Stimulated activated CD4-positive, alpha-beta T cell treated with anti-CD3 and anti-CD28 coated beads, Interleukin-4, amount 100 ng/mL, for 48 hours (primary cell): ENCODE data around the gene LMF1.

ENCODE experiments used
- DNase-seq, 2 donors: peaks; one replicate each; pipeline ENCODE4 v3.0.0-alpha.2; 2020; ENCODE audit warnings: low read depth in 2 of 2

Gene LMF1

DNA sequence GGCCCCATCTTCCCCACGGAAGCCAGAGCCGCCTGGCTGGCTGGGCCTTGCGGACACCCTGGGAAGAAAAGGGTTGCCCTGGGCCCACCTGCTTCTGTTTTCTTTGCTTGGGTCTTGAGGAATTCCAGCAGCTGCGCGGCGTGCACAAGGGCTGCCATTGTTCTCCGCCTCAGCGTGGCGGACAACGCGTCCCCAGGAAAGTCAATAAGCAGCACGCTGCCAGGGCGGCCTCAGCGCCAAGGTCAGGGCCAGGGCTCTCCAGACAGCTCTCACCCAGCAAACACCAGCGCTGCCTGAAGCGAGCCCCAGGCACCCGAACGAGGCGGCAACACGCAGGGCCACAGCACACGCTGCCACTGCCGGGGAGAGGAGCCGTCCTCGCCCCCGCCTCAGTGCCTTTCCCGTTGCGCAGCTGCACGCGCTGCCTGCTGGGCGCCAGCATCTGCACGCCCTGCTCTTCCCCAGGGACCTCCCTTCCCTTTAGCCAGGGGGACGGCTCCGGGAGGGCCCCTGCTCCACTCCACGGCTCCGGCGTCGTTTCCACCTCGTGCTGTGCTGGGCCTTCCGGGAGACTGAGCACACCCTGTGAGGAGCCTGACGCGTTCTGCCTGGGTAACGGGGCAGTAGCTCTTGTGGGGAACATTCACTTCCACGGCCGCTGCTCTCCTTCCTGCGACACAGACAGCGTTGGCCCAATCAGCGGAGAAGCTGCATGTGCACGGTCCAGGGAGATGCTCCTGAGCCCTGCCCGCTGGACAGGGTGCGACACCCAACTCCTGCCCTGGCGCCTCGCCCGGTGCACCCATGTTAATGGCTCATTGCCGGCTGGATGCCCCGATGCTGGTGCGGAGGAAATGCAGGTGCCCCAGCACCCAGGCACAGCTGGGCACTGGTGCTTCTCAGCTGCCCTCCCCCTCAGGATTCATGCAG is 57.8 kb downstream of the LMF1 start:
- DNase-seq: no peak

DNA sequence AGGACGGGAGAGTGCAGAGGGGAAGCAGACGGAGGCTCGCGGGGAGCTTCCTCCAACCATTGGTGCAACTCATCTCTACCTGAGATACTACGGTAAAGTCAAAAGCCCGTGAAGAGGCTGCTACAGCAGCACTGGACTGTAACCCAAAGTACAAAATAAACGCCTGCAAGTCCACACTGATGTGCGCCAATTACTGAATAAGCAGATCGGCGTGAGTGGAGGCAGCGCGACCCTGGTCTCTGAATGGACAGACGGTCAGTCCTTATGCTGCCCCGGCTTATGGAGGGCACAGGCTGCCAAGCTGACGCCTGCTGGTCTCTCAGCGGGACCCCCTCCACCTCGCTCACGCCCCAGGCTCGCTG is 58.5 kb downstream of the LMF1 start:
- no peak for DNase-seq

DNA sequence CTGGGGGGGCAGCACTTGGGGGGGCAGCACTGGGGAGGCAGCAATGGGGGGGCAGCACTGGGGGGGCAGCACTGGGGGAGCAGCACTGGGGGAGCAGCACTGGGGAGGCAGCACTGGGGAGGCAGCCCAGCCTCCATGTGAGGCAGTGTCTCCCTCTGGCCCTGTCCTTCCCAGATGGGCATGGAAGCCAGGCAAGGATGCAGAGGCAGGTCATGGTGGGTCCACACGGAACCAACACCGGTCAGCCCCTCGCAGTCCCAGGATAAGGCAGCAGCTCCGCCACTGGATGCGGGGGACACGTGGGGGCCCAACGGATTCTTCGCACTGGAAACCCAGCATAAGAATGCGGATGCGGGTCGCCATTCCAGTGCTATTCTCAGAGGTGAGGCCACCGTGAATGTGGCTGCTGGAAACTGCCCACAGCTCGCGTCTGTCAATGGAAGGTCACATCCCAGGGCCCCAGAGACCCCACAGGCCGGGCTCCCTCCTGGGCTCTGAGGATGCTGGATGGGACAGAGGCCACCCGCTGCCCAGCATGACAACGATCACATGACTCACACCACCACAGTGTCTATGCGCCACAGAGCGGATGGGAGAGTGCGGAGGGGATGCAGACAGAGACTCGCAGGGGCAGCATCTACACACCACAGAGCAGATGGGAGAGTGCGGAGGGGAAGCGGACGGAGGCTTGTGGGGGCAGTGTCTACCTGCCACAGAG is 59.0 kb downstream of the LMF1 start:
- no peak for DNase-seq

DNA sequence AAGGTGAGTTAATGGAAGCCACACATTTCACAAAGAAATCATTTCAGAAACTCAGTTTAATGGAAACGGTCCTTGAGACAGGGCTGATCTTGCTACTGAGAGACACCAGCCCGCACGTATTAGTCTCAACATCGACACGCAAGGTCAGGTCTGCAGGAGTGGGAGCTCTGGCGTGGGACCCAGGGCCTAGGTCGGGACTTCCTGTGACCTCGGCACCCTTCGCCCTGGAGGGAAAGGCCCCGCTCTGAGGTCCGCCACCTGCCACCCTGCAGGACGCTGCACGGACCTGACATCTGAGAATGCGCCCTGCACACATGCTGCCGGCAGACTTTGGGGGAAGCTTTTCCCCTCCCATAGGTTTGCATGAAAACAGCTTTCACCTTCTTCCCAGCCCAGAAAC is 59.7 kb downstream of the LMF1 start:
- DNase-seq: no peak

DNA sequence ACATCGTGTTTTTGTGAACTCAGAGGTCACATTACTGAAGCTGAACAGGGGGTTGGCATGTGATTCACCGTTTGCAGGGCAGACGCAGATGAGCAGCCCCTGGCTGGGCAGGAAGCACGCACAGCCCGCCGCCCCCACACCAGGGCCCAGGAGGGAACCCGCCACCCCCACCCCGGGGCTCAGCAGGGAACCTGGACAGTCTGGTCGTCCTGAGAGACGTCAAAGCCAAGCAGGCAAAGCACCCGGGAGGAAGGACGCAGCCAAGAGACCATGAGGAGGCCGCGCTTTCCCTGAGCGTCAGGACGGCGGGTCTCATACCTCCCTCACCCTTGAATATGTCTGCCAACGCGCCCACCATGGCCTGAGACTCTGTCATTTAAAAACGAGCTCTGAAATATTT is 60.6 kb downstream of the LMF1 start:
- no peak for DNase-seq

DNA sequence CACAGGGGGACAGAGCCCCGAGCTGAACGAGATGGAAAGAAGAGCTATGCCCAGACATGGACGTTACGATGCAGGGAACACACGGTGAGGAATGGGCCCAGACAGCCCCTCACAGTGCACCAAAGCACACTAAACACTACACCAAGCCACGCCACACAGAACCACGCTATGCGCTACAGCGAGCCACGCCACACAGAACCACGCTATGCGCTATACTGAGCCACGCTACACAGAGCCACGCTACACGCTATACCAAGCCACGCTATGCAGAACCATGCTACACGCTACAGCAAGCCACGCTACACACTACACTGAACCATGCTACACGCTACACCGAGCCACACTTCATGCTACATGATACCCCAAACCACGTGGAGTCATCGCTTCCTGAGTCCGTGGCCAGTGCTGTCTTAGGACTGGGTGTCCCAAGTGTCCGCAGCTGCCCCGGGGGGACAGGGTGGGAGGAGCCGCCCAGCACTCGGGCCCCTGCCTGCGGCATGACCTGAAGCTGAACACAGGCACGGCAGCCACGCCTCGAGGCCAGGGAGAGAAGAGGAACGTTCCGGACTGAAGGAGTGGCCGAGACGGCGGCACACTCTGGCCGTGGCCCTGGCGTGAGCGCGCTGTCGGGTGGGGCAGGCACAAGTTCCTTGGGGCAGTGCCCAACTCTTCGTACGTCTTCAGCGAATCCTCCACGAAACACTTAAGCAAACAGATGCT is 61.3 kb downstream of the LMF1 start:
- DNase-seq: no peak

DNA sequence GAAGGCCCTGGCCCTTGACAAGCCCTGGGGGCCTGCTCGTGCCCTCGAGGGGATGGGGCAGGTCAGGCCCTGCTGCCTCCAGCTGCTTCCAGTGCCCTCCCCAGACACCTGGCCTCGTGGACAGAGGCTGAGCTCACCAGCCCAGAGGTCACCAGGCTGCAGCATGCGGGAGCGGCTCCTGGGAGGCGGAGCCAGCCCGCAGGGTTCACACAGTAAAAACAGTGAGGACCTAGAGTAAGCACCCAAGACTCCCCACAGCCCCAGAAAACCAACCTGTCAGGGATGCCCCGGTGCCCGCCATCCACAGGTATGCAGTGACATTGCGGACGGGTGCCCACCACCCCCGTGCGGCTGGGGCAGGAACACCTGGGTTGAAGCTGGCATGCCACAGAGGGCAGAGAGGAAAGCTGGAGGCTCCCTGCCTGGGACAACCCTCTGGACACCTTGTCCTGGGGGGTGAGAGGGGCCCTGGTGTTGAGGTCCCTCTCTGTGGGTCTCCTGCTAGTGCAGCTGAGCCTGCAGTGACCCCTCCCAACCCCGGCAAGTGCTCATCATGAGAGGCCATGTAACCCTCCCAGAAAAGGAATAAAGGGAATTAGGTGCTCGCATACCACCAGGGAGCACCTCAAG is 62.1 kb downstream of the LMF1 start:
- no peak for DNase-seq

DNA sequence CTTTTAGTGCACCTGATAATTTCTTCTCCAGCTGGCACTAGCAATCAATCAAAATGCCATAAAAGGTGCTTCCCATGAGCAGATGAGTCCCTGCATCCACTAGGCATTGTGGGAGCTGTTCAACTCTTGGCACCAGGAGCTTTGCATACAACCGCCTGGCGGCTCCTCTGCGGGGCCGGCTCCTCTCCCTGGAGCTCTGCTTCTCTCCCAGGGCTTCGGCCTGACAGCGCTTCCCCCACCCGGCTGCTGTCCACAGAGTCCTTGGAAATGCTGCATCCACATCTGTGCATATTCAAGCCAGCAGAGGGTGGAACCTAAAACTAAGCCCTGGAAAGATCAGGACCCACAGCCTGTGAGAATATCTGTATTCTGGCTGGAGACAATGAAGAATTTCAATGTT is 62.9 kb downstream of the LMF1 start:
- no peak for DNase-seq

DNA sequence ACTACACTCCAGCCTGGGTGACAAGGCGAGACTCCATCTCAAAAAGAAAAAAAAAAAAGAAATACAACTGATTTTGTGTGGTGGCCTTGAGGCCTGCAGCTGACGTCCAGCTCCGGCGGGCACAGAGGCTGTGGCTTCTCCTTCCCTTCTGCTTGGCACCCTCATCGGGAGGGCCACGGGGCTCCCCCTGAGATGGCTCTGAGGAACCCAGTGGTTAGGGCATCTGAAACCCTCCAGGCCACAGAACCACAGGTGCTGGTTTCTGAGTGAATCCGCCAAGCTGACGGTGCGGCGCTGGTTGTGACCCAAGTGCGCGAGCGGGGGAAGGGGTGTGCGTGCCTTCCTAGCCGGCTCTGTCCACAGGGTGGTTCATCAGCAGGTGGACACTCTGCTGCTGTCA is 63.4 kb downstream of the LMF1 start:
- DNase-seq: no peak

DNA sequence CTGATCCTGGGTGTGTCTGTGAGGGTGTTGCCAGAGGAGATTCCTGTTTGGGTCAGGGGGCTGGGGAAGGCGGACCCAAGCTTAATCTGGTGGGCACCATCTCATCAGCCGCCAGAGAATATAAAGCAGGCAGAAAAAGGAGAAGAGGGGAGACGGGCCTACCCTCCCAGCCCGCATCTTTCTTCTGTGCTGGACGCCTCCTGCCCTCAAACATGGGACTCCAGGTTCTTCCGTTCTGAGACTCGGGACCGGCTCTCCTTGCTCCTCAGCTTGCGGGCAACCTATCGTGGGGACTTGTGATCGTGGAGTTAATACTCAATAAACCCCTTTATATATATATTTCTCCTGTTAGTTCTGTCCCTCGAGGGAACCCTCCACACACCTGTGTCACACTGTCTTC is 64.5 kb downstream of the LMF1 start:
- no peak for DNase-seq

DNA sequence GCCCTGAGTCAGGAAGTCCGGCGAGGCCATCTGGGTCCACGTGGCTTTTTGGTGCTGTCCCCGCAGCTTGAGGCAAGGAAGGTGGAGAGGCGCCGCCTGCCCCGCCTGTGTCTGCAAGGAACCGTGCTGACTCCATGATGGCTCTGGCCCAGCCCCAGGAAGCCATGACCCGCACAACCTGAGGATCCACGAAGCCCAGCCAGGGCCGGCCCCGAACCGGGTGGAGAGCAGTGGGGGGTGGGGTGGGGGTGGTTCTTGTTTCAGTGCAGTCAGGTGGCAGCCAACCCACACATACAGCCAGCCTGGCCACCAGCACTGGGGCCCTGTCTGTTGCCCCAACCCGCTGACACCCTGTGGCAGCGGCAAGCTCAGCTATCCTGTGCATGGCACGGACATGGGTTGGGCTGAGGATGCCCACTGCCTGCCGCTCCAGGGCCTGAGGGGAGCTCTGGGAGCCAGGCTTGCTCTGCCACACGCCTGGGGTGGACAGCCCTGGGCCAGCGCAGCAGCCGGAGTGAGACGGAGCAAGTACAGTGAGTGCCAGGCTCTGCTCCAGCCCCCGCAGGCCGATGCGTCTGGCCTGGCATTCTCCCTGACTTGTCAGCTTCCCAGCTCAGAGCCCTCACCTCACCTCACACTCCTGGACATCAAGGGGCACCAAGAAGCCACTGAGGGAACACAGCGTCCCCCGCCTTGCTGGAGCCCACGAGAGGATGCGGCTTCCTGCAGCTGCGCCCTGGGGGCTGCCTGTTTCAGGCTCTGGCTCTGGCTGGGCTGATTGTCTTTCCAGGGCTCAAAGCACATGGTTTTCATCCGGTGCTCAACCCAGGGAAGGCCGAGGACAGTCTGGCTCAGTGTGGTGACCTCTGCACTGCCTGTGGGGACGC is 68.8 kb downstream of the LMF1 start:
- DNase-seq: no peak

DNA sequence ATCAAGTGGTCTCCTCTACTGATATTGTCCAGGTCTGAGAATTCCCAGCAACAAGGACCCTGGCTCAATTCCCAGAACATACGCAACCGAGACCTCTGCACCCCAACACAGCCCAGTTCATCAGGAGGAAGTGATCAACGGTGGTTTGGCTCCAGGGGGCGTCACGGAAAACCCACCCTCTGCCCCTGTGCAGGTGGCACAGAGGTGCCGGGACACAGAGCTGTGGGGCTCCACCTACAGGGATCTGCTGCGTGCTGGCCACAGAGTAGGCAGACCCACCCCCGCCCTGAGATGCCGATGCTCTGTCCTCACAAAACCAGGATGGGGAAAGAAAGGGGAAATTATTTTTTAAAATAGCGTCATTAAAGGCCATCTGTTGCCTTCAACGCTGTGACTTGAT is 69.6 kb downstream of the LMF1 start:
- DNase-seq: no peak

DNA sequence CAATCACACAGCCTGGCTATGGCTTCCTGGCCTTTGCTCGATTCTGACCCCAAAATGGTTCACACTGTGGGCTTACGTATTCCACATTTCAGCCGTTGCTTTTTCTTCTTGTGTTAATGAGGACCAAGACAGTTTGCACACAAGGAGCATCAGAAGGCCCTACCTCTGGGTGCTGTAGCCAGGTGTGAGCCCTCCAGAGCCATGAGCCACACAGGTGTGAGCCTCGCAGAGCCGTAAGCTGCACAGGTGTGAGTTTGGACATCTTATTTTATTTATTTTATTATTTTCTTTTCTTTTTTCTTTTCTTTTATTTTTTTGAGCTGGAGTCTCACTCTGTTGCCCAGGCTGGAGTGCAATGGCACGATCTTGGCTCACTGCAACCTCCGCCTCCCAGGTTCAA is 70.6 kb downstream of the LMF1 start:
- no peak for DNase-seq

DNA sequence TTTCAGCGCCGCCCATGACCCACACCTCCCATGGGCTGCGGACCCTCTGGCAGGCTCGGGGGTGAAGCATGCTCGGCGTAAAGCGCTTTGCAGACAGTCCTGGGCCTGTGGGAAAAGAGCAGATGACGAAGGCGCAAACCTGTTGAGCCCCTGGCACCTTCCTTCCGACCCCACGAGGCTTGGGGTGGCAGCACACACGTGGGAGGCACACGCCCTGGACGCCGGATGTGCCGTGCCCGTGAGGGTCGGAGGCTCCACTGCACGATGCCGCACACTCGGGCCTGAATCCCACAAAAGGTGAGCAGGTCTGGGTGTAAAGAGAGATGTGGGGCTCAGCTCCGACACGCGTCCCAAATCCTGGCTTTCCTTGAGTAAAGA is 71.1 kb downstream of the LMF1 start:
- no peak for DNase-seq

DNA sequence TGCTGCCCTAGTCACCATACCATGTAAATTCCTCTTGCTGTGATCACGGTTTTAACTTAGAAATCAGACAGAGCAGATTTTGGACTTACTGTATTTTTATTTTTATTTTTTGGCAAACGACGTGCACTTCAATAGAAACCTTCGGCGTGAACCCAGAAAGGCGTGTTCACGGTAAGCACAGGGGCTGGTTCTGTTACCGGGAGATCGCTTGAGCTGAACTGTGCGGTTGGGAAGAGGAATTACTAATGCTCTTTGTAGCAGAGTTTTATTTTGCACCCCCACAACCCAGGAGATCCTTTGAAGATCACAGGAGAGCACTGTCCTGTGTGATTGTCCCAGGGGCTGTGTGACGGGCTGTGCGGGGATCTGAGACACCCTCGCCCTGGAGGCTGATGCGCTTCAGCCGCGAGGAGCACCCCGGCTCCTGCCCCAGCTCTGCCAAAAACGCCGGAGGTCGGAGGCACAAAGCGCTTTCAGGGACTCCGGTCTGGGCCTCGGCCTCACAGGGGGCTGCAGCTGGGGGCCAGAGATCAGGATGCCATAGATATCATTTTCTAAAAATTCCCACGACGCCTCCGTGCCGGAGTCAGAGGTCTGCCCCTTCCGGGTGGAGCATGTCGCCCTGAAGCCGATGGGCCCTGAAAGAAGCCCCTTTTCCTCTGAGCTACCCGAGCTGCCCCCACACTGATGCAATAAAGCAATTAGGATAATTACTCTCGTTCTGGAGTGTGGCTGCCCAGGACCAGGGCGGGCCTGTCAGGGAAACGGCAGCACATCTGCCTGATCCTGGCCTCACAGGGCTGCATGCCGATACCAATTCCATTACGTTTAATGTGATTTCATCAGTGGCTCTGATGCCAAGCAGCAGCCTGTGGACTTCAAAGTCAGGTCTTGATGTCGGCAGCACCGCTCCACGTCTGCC is 71.8 kb downstream of the LMF1 start:
- DNase-seq: no peak

DNA sequence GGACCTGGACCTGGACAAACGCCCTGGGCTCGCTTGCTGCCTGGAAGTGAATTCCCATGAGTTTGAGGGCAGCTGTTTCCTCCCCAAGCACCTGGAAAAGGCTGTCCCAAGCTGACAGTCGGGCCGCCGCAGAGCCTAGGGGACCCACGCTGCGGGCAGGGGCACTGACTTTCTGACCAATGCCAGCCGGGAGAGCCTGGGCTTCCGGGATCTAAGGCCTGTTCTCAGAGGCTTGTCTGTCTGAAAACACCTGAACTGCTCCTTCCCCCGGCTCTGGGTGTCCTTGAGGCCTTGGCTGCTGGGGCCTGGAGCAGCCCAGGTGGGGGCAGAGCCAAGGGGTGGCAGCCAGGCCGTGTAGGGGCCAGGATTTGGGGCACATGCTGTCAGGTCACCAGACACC is 72.6 kb downstream of the LMF1 start:
- DNase-seq: no peak

DNA sequence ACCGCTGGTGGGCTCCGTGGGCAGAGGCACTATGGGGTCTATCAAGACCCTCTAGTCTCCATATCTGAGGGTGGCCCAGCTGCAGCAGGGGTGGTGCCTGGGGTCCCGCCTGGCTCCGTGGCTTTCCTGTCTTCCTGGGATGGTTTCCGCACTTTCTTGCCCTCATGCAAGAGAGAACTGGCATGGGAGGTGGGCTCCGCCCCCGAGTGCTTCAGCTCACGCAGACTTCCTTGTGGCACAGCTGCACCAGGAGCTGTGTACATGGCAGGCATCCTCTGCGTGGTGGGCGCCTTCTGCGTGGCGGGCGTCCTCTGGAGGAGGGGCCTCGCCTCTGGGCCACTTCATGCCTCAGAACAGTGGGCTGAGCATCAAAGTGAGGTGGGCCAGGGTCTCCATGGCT is 73.1 kb downstream of the LMF1 start:
- no peak for DNase-seq

DNA sequence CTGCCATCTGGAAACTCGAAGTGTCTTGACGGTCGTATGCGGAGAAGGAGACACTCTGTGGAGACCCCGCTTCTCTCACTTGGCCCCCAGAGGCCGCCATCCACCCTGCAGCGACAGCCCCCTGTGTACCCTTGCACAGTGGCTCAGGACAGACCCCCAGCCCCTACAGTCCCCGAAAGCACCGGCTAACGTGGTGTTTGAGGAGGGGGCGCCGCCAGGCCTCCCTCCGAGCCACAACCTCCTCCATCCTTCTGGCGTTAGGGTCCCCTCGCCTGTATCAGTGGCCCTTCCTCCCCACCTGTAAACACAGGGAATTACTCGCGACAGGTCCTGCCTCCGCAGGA is 73.6 kb downstream of the LMF1 start:
- DNase-seq: no peak

DNA sequence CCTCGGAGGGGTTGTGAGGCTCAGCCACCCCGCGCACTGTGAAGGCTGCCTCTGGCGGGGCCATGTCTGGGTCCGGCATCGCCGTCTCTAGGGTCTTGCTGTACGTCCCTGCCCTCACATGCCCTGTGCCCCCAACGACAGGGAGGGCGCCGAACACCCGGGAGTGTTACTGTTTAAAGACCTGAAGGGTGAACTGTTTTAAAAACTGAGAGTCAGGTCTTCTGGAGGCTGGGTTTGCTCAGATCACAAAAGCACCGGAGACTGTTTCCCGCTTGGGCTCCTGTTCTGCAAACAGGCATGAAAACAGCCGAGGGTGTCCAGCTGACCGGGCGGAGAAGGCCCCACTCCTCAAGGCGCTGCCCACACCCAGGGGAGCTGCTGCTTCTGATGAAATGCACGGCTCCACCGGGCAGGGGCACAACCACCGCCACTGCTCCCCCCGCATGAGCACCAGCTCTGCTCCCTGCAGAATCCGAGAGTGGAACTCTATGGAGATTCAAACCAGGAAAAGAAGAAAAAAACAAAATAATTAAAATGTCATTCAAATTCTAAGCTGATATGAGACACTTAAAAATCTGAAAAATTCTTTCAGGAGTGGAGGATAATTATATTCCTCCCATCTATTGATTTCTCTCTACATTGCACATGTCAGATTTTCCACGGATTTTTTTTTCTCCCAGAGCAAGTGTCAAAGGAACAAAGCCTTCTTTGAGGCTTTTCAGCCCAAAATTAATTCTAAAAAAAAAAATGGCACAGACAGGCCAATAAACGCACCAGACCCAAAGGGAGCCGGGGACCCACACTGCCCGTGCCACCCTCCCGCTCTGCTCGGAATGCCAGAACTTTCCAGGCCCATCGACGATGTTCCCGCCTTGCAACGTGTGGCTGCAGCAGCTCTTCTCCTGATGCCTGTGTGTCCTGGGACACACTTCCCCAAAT is 74.3 kb downstream of the LMF1 start:
- no peak for DNase-seq
